DMS153 treated with DMSO at 0.1 percent for 48 hours (cell line): ENCODE results near the gene RIC1.
"Not testable (repeated sequence)": the region's sequence is repeated elsewhere in the genome, so short reads cannot be mapped to it uniquely, and the experiment has no call there.

Experiments used
- DNase-seq: peaks from one replicate; lab custom pipeline; 2025; ENCODE audit not compliant: unreplicated experiment; lab: John Stamatoyannopoulos, UW

Gene RIC1

GRCh38 chr9:5628530-5629311 is at the start of gene RIC1:
TSS of gene RIC1 (plus strand) at chr9:5629107. CDS start at chr9:5629310, 203 bp downstream.
- peak; percentile 65 for DNase-seq

- DNase-seq, result no peak
These were observed 49.0 kb upstream of the RIC1 start for GRCh38 chr9:5579881-5580280.

GRCh38 chr9:5580650-5581049 is 48.3 kb upstream of the RIC1 start:
- DNase-seq, result no peak

- not testable (repeated sequence) for DNase-seq
These were observed 47.2 kb upstream of the RIC1 start for GRCh38 chr9:5581706-5582105.

- no peak for DNase-seq
These were observed 46.1 kb upstream of the RIC1 start for GRCh38 chr9:5582835-5583195.

GRCh38 chr9:5586391-5586802 is 42.5 kb upstream of the RIC1 start:
- no peak for DNase-seq

GRCh38 chr9:5587024-5587423 is 41.9 kb upstream of the RIC1 start:
- no peak for DNase-seq

GRCh38 chr9:5592231-5592630 is 36.7 kb upstream of the RIC1 start:
- DNase-seq, result no peak

GRCh38 chr9:5592904-5593303 is 36.0 kb upstream of the RIC1 start:
- DNase-seq, result no peak

- DNase-seq, result no peak
These were observed 35.0 kb upstream of the RIC1 start for GRCh38 chr9:5593904-5594303.

GRCh38 chr9:5596173-5596572 is 32.7 kb upstream of the RIC1 start:
- no peak for DNase-seq

- DNase-seq, result no peak
These were observed 20.3 kb upstream of the RIC1 start for GRCh38 chr9:5608298-5609225.

- DNase-seq, result no peak
These were observed 19.7 kb upstream of the RIC1 start for GRCh38 chr9:5609226-5609596.

GRCh38 chr9:5610491-5610890 is 18.4 kb upstream of the RIC1 start:
- no peak for DNase-seq

- no peak for DNase-seq
These were observed 17.4 kb upstream of the RIC1 start for GRCh38 chr9:5611321-5612184.

- DNase-seq, result no peak
These were observed 16.7 kb upstream of the RIC1 start for GRCh38 chr9:5612185-5612530.

GRCh38 chr9:5614192-5614591 is 14.7 kb upstream of the RIC1 start:
- DNase-seq, result no peak

- DNase-seq, result no peak
These were observed 13.9 kb upstream of the RIC1 start for GRCh38 chr9:5614985-5615384.

GRCh38 chr9:5617749-5618148 is 11.2 kb upstream of the RIC1 start:
- DNase-seq, result no peak

GRCh38 chr9:5620494-5620893 is 8.4 kb upstream of the RIC1 start:
- no peak for DNase-seq

- DNase-seq, result no peak
These were observed 7.6 kb upstream of the RIC1 start for GRCh38 chr9:5621327-5621726.
